GM12878 (cell line): Measurements from ENCODE around the gene GBP6.

Experiments
- CREM ChIP-seq: IDR thresholded peaks from 2 replicates; pipeline ENCODE4 v1.6.1; 2014; ENCODE audit warnings: antibody characterized with exemption, low read depth
- MEF2B ChIP-seq: fragments of 450-650 bp; IDR thresholded peaks from 2 replicates; pipeline ENCODE4 v1.6.1; 2018; ENCODE audit warnings: mild to moderate bottlenecking, moderate library complexity; ENCODE audit not compliant: partially characterized antibody, poor library complexity, severe bottlenecking
- NRF1 ChIP-seq: conservative IDR thresholded peaks from 2 replicates; pipeline ENCODE4 v1.6.1; 2011; ENCODE audit warnings: mild to moderate bottlenecking, low read depth, low read length, improper control_type of control experiment
- TCF12 ChIP-seq: IDR thresholded peaks from 2 replicates; pipeline ENCODE4 v1.6.1; 2011; ENCODE audit warnings: low read depth, mild to moderate bottlenecking, low read length
- TF ChIP-seq, protein P1 (sequence below), 3 experiments: IDR thresholded peaks in 2 of 3; conservative IDR thresholded peaks in 1 of 3; 2 replicates each; pipeline ENCODE4 v1.5.1; 2011; ENCODE audit warnings: low read depth in 3 of 3, low read length in 3 of 3, mild to moderate bottlenecking in 3 of 3, control low read depth in 2 of 3, moderate library complexity in 2 of 3, inconsistent platforms in 1 of 3, mixed read lengths in 1 of 3; ENCODE audit not compliant: control insufficient read depth in 2 of 3, insufficient read depth in 1 of 3; ENCODE audit errors: extremely low read depth in 1 of 3

DNA sequence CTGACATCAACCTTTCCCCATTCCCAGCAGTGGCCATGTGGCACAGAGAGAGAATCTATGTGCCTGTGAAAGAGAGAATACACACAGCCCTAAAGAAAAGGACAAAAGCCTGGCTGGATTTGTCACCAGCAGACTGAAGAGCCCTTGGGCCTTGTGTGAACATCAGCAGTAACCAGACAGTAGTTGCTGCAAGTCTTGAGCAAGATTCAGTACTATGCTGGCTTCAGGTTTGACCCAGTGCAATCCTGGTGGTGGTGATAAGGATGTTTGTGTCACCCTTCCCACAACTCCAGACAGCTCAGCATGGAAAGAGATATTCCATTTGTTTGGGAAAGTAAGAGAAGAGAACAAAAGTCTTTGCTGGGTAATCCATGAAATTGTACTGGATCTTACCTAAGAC lies 28.4 kb upstream of the GBP6 start:
- TF ChIP-seq, protein P1, sequence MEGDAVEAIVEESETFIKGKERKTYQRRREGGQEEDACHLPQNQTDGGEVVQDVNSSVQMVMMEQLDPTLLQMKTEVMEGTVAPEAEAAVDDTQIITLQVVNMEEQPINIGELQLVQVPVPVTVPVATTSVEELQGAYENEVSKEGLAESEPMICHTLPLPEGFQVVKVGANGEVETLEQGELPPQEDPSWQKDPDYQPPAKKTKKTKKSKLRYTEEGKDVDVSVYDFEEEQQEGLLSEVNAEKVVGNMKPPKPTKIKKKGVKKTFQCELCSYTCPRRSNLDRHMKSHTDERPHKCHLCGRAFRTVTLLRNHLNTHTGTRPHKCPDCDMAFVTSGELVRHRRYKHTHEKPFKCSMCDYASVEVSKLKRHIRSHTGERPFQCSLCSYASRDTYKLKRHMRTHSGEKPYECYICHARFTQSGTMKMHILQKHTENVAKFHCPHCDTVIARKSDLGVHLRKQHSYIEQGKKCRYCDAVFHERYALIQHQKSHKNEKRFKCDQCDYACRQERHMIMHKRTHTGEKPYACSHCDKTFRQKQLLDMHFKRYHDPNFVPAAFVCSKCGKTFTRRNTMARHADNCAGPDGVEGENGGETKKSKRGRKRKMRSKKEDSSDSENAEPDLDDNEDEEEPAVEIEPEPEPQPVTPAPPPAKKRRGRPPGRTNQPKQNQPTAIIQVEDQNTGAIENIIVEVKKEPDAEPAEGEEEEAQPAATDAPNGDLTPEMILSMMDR (IDR thresholded peaks at IDR 0.05 in 2 of 3, conservative IDR thresholded peaks at IDR 0.05 in 1 of 3; ENCODE audit: control insufficient read depth in 2 of 3, extremely low read depth in 1 of 3, insufficient read depth in 1 of 3, low read depth in 3 of 3, low read length in 3 of 3): no peak
- TF ChIP-seq CREM: no peak
- TF ChIP-seq NRF1: no peak
- TF ChIP-seq MEF2B: no peak
- TF ChIP-seq TCF12: no peak
